Activated naive CD8-positive, alpha-beta T cell treated with anti-CD3 and anti-CD28 coated beads, Interleukin-2, amount 10 ng/mL, durations not matched to agents 7 days and 5 days (primary cell): Measurements from ENCODE around the gene RGS7. TPM values are rescaled to one million over a fixed set of nuclear protein-coding genes. Genes with fewer than 3 reads are reported as not detected.
"Not testable (repeated sequence)": the region's sequence is repeated elsewhere in the genome, so short reads cannot be mapped to it uniquely, and the experiment has no call there.

Source experiments
- ATAC-seq: fragments of 150-1000 bp; cut with Tn5 transposase; one replicate; pipeline ENCODE4 v1.10.0; 2021; ENCODE audit warnings: low read depth, moderate library complexity
- POLR2A ChIA-PET: fragments of 350-600 bp; sonication (Branson Sonifier 250); formaldehyde crosslinking; loops from one replicate; lab custom pipeline; 2021; ENCODE audit warnings: antibody characterized with exemption; lab: Charles Lee
- DNase-seq: peaks from one replicate; pipeline ENCODE4 v3.0.0; 2021
- H3K27ac Mint-ChIP-seq: one replicate; pipeline ENCODE4 v1.8.0; 2022; ENCODE audit warnings: mild to moderate bottlenecking, mixed read lengths
- H3K27me3 Mint-ChIP-seq: one replicate; pipeline ENCODE4 v1.8.0; 2022; ENCODE audit warnings: mild to moderate bottlenecking, moderate library complexity, mixed read lengths
- H3K36me3 Mint-ChIP-seq: one replicate; pipeline ENCODE4 v1.8.0; 2021; ENCODE audit warnings: mild to moderate bottlenecking, mixed read lengths
- H3K4me1 Mint-ChIP-seq: one replicate; pipeline ENCODE4 v1.8.0; 2021; ENCODE audit warnings: mixed read lengths
- H3K4me3 Mint-ChIP-seq: one replicate; pipeline ENCODE4 v1.8.0; 2022; ENCODE audit warnings: mild to moderate bottlenecking, moderate library complexity, mixed read lengths
- H3K9me3 Mint-ChIP-seq: one replicate; pipeline ENCODE4 v1.8.0; 2021; ENCODE audit warnings: mixed read lengths
- total RNA-seq, 2 experiments: library from RNA; stranded (reverse); gene quantifications; one replicate each; pipeline ENCODE4 v1.2.3, GENCODE V29; 2021

The RGS7 gene
- total RNA-seq, 2 experiments from 2014 or later, result not detected

- Mint-ChIP-seq H3K4me1 (no peaks in the 10 kb centered on the region), H3K9me3 (no peaks in the 10 kb centered on the region), H3K27me3 (no peaks in the 10 kb centered on the region), H3K27ac (no peak overlapping the region), H3K4me3 (no peak overlapping the region), H3K36me3 (no peaks in the 10 kb centered on the region)
- DNase-seq (no peak), ATAC-seq (no peak)
- POLR2A ChIA-PET, result no interaction called here
Measured at GRCh38 chr1:240776237-240776636, 580.8 kb downstream of the RGS7 start.

- no peak overlapping the region for H3K4me3 Mint-ChIP-seq
- no peak overlapping the region for H3K27ac Mint-ChIP-seq
- no peaks in the 10 kb centered on the region for H3K9me3 Mint-ChIP-seq
- H3K36me3 Mint-ChIP-seq, result no peaks in the 10 kb centered on the region
- H3K4me1 Mint-ChIP-seq, result no peaks in the 10 kb centered on the region
- DNase-seq (no peak), ATAC-seq (no peak)
- POLR2A ChIA-PET, result no interaction called here
- no peaks in the 10 kb centered on the region for H3K27me3 Mint-ChIP-seq
Measured at GRCh38 chr1:240772131-240772530, 584.9 kb downstream of the RGS7 start.

GRCh38 chr1:240771450-240771849 is 585.6 kb downstream of the RGS7 start:
- H3K36me3 Mint-ChIP-seq, result no peaks in the 10 kb centered on the region
- no peaks in the 10 kb centered on the region for H3K9me3 Mint-ChIP-seq
- no peak for ATAC-seq
- POLR2A ChIA-PET, result no interaction called here
- H3K4me3 Mint-ChIP-seq, result no peak overlapping the region
- no peaks in the 10 kb centered on the region for H3K4me1 Mint-ChIP-seq
- DNase-seq, result no peak
- no peaks in the 10 kb centered on the region for H3K27me3 Mint-ChIP-seq
- no peak overlapping the region for H3K27ac Mint-ChIP-seq

- Mint-ChIP-seq H3K27me3 (no peaks in the 10 kb centered on the region), H3K4me1 (no peaks in the 10 kb centered on the region), H3K9me3 (no peaks in the 10 kb centered on the region), H3K27ac (no peak overlapping the region), H3K36me3 (no peaks in the 10 kb centered on the region), H3K4me3 (no peak overlapping the region)
- ATAC-seq (no peak), DNase-seq (no peak)
- POLR2A ChIA-PET, result no interaction called here
Measured at GRCh38 chr1:240768979-240769378, 588.0 kb downstream of the RGS7 start.

GRCh38 chr1:240766831-240767230 is 590.2 kb downstream of the RGS7 start:
- Mint-ChIP-seq H3K9me3 (no peaks in the 10 kb centered on the region), H3K4me1 (no peaks in the 10 kb centered on the region), H3K36me3 (no peaks in the 10 kb centered on the region), H3K27ac (no peak overlapping the region), H3K4me3 (no peak overlapping the region), H3K27me3 (no peaks in the 10 kb centered on the region)
- POLR2A ChIA-PET, result no interaction called here
- no peak for DNase-seq
- ATAC-seq, result no peak

GRCh38 chr1:240765732-240766363 is 591.2 kb downstream of the RGS7 start:
- H3K27me3 Mint-ChIP-seq, result no peaks in the 10 kb centered on the region
- no peak overlapping the region for H3K4me3 Mint-ChIP-seq
- DNase-seq (no peak), ATAC-seq (no peak)
- H3K27ac Mint-ChIP-seq, result no peak overlapping the region
- no peaks in the 10 kb centered on the region for H3K9me3 Mint-ChIP-seq
- H3K4me1 Mint-ChIP-seq, result no peaks in the 10 kb centered on the region
- POLR2A ChIA-PET, result no interaction called here
- no peaks in the 10 kb centered on the region for H3K36me3 Mint-ChIP-seq

- ATAC-seq, result no peak
- Mint-ChIP-seq H3K27me3 (no peaks in the 10 kb centered on the region), H3K36me3 (no peaks in the 10 kb centered on the region), H3K27ac (no peak overlapping the region), H3K4me1 (no peaks in the 10 kb centered on the region), H3K4me3 (no peak overlapping the region), H3K9me3 (no peaks in the 10 kb centered on the region)
- DNase-seq, result no peak
- POLR2A ChIA-PET, result no interaction called here
Measured at GRCh38 chr1:240763771-240764170, 593.2 kb downstream of the RGS7 start.

GRCh38 chr1:240763095-240763494 is 593.9 kb downstream of the RGS7 start:
- H3K27ac Mint-ChIP-seq, ATAC-seq, H3K9me3 Mint-ChIP-seq, H3K36me3 Mint-ChIP-seq, H3K4me1 Mint-ChIP-seq, H3K4me3 Mint-ChIP-seq, H3K27me3 Mint-ChIP-seq, POLR2A ChIA-PET, DNase-seq: not testable (repeated sequence)

- H3K4me3 Mint-ChIP-seq, DNase-seq, H3K27me3 Mint-ChIP-seq, H3K36me3 Mint-ChIP-seq, ATAC-seq, H3K9me3 Mint-ChIP-seq, POLR2A ChIA-PET, H3K4me1 Mint-ChIP-seq, H3K27ac Mint-ChIP-seq: not testable (repeated sequence)
Measured at GRCh38 chr1:240762471-240762987, 594.5 kb downstream of the RGS7 start.

- not testable (repeated sequence) for H3K27ac Mint-ChIP-seq, H3K4me3 Mint-ChIP-seq
Measured at GRCh38 chr1:240758777-240759176, 598.2 kb downstream of the RGS7 start.

GRCh38 chr1:240758296-240758695 is 598.7 kb downstream of the RGS7 start:
- no peaks in the 10 kb centered on the region for H3K4me1 Mint-ChIP-seq
- H3K27ac Mint-ChIP-seq, result no peak overlapping the region
- H3K4me3 Mint-ChIP-seq, result no peak overlapping the region
- ATAC-seq (no peak), DNase-seq (no peak)
- H3K9me3 Mint-ChIP-seq, result no peaks in the 10 kb centered on the region
- POLR2A ChIA-PET, result no interaction called here
- H3K36me3 Mint-ChIP-seq, result no peaks in the 10 kb centered on the region
- no peaks in the 10 kb centered on the region for H3K27me3 Mint-ChIP-seq

More at GRCh38 chr1:240758777-240759176, 598.2 kb downstream of the RGS7 start:
- DNase-seq, H3K9me3 Mint-ChIP-seq, H3K36me3 Mint-ChIP-seq, POLR2A ChIA-PET, H3K27me3 Mint-ChIP-seq, ATAC-seq, H3K4me1 Mint-ChIP-seq: not testable (repeated sequence)

- DNase-seq (no peak), ATAC-seq (no peak)
- Mint-ChIP-seq H3K9me3 (no peaks in the 10 kb centered on the region), H3K4me1 (no peaks in the 10 kb centered on the region), H3K27me3 (no peaks in the 10 kb centered on the region), H3K36me3 (no peaks in the 10 kb centered on the region), H3K4me3 (no peak overlapping the region), H3K27ac (no peak overlapping the region)
- POLR2A ChIA-PET, result no interaction called here
Measured at GRCh38 chr1:240747907-240748306, 609.1 kb downstream of the RGS7 start.

GRCh38 chr1:240743705-240744104 is 613.3 kb downstream of the RGS7 start:
- H3K27ac Mint-ChIP-seq, result no peak overlapping the region
- H3K4me1 Mint-ChIP-seq, result no peaks in the 10 kb centered on the region
- no peak for DNase-seq
- POLR2A ChIA-PET, result no interaction called here
- H3K9me3 Mint-ChIP-seq, result no peaks in the 10 kb centered on the region
- no peak for ATAC-seq
- H3K4me3 Mint-ChIP-seq, result no peak overlapping the region
- no peaks in the 10 kb centered on the region for H3K27me3 Mint-ChIP-seq
- no peaks in the 10 kb centered on the region for H3K36me3 Mint-ChIP-seq

GRCh38 chr1:240739754-240740153 is 617.3 kb downstream of the RGS7 start:
- no peak for ATAC-seq
- Mint-ChIP-seq H3K4me1 (no peaks in the 10 kb centered on the region), H3K4me3 (no peak overlapping the region), H3K36me3 (no peaks in the 10 kb centered on the region), H3K9me3 (no peaks in the 10 kb centered on the region), H3K27me3 (no peaks in the 10 kb centered on the region), H3K27ac (no peak overlapping the region)
- DNase-seq, result no peak
- POLR2A ChIA-PET, result no interaction called here
